Measurements from ENCODE around the gene PKP3.

DNA sequence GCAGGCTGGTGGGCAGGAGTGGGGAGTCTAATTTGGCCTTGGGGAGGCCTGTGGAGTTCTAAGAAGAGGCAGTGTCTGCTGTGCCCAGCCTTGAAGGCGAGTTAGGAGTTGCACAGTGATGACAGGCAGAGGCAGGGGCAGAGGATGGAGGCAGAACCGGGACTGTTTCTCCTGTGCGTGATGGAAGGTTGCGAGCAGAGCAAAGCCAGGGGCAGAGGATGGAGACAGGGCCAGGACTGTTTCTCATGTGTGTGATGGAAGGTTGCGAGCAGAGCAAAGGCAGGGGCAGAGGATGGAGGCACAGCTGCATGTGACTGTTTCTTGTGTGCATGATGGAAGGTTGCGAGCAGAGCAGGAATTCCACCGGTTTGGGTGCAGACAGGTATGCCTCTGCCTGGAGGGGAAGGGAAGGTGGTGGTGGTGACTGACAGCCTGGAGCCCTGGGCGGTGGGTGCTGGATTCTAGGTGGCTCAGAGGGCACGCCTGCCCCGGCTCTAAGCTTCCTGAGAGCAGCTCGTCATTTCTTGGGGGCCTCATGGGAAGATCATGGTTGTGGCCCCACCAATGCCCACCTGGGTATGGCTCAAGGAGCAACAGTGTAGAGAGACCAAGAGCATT, 16.0 kb upstream of the PKP3 start:
- TF ChIP-seq, protein P1, sequence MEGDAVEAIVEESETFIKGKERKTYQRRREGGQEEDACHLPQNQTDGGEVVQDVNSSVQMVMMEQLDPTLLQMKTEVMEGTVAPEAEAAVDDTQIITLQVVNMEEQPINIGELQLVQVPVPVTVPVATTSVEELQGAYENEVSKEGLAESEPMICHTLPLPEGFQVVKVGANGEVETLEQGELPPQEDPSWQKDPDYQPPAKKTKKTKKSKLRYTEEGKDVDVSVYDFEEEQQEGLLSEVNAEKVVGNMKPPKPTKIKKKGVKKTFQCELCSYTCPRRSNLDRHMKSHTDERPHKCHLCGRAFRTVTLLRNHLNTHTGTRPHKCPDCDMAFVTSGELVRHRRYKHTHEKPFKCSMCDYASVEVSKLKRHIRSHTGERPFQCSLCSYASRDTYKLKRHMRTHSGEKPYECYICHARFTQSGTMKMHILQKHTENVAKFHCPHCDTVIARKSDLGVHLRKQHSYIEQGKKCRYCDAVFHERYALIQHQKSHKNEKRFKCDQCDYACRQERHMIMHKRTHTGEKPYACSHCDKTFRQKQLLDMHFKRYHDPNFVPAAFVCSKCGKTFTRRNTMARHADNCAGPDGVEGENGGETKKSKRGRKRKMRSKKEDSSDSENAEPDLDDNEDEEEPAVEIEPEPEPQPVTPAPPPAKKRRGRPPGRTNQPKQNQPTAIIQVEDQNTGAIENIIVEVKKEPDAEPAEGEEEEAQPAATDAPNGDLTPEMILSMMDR (IDR thresholded peaks at IDR 0.05) = no peak
- TF ChIP-seq POLR2A (IDR thresholded peaks at IDR 0.05) = no peak

All from breast epithelium (tissue), 3 donors.